OCI-LY7 (cell line): ENCODE results near the gene C20orf141. TPM values are rescaled to one million over a fixed set of nuclear protein-coding genes. Genes with fewer than 3 reads are reported as not detected.

ENCODE experiments used
- BruUV-seq: library from RNA; stranded (reverse); fragments of 400-500 nt; replicated peaks from 2 replicates; lab custom pipeline; 2021; lab: Mats Ljungman, UMichigan
- CTCF ChIA-PET: fragments of 300-600 bp; sonication (Branson Sonifier 250); formaldehyde crosslinking; loops from one replicate; lab custom pipeline; 2022; ENCODE audit warnings: antibody characterized with exemption; ENCODE audit not compliant: unreplicated experiment; lab: Charles Lee
- POLR2A ChIA-PET: fragments of 300-600 bp; sonication (Branson Sonifier 250); formaldehyde crosslinking; loops from one replicate; lab custom pipeline; 2022; ENCODE audit warnings: antibody characterized with exemption; lab: Charles Lee
- DNase-seq: peaks from one replicate; pipeline ENCODE4 v3.0.0-alpha.2; 2015; ENCODE audit warnings: low spot score
- H2AFZ ChIP-seq: fragments of 200-600 bp; sonication (generic), shearing (Covaris generic); 2 replicates; pipeline ENCODE4 v1.6.1; 2014; ENCODE audit warnings: mild to moderate bottlenecking, antibody characterized with exemption, low read length, moderate library complexity
- H3K27ac ChIP-seq: fragments of 200-600 bp; sonication (generic); 2 replicates; pipeline ENCODE4 v1.5.1; 2014; ENCODE audit warnings: mixed run types, low read depth, mild to moderate bottlenecking, moderate library complexity, low read length, inconsistent platforms; ENCODE audit not compliant: poor library complexity, severe bottlenecking
- H3K36me3 ChIP-seq: fragments of 200-600 bp; sonication (generic); 2 replicates; pipeline ENCODE4 v1.6.1; 2014; ENCODE audit warnings: mild to moderate bottlenecking, antibody characterized with exemption, low read length, moderate library complexity, mixed read lengths; ENCODE audit not compliant: insufficient read depth
- H3K4me1 ChIP-seq: fragments of 200-600 bp; sonication (generic); 2 replicates; pipeline ENCODE4 v1.5.1; 2014; ENCODE audit warnings: mild to moderate bottlenecking, low read length; ENCODE audit not compliant: insufficient read depth, poor library complexity, severe bottlenecking
- H3K4me2 ChIP-seq: fragments of 200-600 bp; sonication (generic); 2 replicates; pipeline ENCODE4 v1.6.1; 2014; ENCODE audit warnings: mild to moderate bottlenecking, low read length
- H3K4me3 ChIP-seq: fragments of 200-600 bp; sonication (generic); 2 replicates; pipeline ENCODE4 v1.5.1; 2014; ENCODE audit warnings: mild to moderate bottlenecking, low read depth, low read length; ENCODE audit not compliant: poor library complexity, severe bottlenecking
- H3K79me2 ChIP-seq: fragments of 200-600 bp; sonication (generic); 2 replicates; pipeline ENCODE4 v1.6.1; 2016; ENCODE audit warnings: low read depth, mild to moderate bottlenecking, low read length, moderate library complexity, mixed read lengths; ENCODE audit not compliant: insufficient read depth
- H3K9me2 ChIP-seq: fragments of 200-600 bp; sonication (generic); 2 replicates; pipeline ENCODE4 v1.6.1; 2016; ENCODE audit warnings: mild to moderate bottlenecking, low read length, mixed read lengths; ENCODE audit not compliant: insufficient read depth
- H3K9me3 ChIP-seq: fragments of 200-600 bp; sonication (generic); 2 replicates; pipeline ENCODE4 v1.6.1; 2014; ENCODE audit warnings: mild to moderate bottlenecking, mixed run types, low read length, mixed read lengths
- H4K20me1 ChIP-seq: fragments of 200-600 bp; sonication (generic); 2 replicates; pipeline ENCODE4 v1.6.1; 2014; ENCODE audit warnings: mild to moderate bottlenecking, antibody characterized with exemption, low read length, moderate library complexity, mixed read lengths; ENCODE audit not compliant: insufficient read depth
- EZH2phosphoT487 ChIP-seq: fragments of 200-600 bp; sonication (generic); IDR thresholded peaks from 2 replicates; pipeline ENCODE4 v1.6.1; 2018; ENCODE audit warnings: low read depth, borderline replicate concordance, mild to moderate bottlenecking, mixed run types, antibody characterized with exemption, low read length, moderate library complexity, mixed read lengths
- intact Hi-C: fragments of 100-400 bp; cut with micrococcal nuclease; formaldehyde crosslinking; loops from one replicate; pipeline ENCODE4 v1.10.0; 2022; ENCODE audit not compliant: unreplicated experiment
- total RNA-seq, 2 experiments: library from RNA; depleted of rRNA in 1 of 2; stranded (reverse); fragments of >200 nt in 1 of 2; shearing (Covaris generic) in 1 of 2; gene quantifications; 2 replicates each; pipeline ENCODE4 v1.2.3, GENCODE V29; 2014 to 2022
- TF ChIP-seq, protein P1 (sequence below): fragments of 200-600 bp; sonication (generic); conservative IDR thresholded peaks from 2 replicates; pipeline ENCODE4 v1.5.1; 2014; ENCODE audit warnings: mild to moderate bottlenecking, antibody characterized with exemption, low read length, moderate library complexity, mixed read lengths

Gene C20orf141
- total RNA-seq, 2 experiments from 2014 or later: not detected

DNA sequence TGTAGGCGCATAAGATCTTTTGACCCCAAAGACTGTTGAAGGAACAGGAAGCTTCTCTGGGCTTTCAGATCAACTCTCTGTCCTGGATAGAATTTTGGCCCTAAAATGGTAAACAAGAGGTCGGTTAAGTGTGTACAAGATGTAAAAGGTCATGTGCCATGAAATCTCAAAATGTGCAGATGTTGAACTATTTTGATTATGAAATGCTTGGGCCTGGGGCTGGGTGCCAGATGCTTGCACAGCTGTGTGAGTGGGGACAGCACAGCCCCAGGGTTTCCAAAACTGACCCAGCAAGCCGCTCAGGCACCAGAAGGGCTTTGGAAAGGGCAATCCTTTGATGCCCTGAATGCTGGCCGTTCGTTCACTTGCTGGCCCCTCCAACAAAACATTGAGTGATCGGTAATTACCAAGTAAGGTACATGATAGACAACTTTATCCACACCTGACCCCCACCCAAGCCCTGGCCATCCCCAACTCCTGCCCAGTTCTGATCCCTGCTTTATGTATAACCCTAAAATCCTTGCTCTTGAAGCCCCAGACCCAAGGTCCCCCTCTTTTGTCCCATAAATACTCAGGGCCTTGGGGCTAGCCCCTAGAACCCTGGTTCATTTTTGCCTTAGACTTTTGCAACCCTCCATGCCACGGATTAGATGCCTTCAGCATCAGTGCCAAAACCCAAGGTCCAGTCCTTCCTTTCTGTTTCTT lies 3.3 kb downstream of the C20orf141 start:
- CTCF ChIA-PET: no interaction called here
- POLR2A ChIA-PET: no interaction called here

DNA sequence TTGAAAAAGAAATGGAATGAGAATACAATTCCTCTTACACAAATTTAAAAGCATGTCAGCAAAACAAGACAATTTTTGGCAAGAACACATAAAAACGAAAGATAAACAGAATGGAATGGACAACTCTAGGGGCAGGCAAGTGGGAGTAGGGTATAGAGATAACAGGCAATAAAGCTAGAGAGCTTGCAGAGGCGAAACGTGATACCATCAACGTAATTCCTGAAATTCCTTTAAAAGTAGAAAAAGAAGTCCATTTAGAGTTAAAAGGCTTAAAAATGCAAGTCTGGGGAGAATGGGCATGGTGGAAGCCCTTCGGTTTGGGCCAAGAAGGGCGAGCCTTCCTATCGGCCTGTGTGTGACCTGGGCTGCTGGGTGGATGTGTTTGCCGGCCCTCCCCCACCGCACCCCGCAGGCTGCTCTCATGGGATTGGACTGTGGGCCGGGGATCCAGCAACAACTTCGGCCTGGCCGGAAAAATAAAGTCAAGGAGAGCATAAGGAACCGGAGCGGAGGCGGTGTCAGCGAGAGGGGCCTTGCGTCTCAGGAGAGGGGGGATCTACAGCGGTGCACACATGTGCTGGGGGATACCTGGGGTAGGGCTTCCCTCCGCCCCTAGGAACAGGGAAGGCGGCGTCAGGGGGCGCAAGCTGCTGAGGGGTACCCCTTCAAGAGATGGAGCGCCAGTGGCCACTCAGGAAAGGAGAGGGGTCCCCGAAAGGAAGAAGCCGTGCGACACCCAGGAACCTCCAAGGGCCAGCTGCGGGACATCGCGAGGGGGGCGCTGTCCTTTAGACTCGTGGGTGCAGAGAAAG lies 5.5 kb downstream of the C20orf141 start:
- Histone ChIP-seq H3K79me2 (no peaks in the 10 kb centered on the region), H3K9me3 (no peaks in the 10 kb centered on the region), H3K4me3 (no peak overlapping the region), H3K4me2 (no peak overlapping the region), H3K27ac (no peak overlapping the region), H3K9me2 (no peaks in the 10 kb centered on the region), H2AFZ (no peak overlapping the region), H3K4me1 (no peaks in the 10 kb centered on the region), H4K20me1 (no peaks in the 10 kb centered on the region), H3K36me3 (no peaks in the 10 kb centered on the region)
- TF ChIP-seq EZH2phosphoT487: no peak
- TF ChIP-seq, protein P1, sequence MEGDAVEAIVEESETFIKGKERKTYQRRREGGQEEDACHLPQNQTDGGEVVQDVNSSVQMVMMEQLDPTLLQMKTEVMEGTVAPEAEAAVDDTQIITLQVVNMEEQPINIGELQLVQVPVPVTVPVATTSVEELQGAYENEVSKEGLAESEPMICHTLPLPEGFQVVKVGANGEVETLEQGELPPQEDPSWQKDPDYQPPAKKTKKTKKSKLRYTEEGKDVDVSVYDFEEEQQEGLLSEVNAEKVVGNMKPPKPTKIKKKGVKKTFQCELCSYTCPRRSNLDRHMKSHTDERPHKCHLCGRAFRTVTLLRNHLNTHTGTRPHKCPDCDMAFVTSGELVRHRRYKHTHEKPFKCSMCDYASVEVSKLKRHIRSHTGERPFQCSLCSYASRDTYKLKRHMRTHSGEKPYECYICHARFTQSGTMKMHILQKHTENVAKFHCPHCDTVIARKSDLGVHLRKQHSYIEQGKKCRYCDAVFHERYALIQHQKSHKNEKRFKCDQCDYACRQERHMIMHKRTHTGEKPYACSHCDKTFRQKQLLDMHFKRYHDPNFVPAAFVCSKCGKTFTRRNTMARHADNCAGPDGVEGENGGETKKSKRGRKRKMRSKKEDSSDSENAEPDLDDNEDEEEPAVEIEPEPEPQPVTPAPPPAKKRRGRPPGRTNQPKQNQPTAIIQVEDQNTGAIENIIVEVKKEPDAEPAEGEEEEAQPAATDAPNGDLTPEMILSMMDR: no peak
- DNase-seq: no peak
- ChIA-PET CTCF (no interaction called here), POLR2A (no interaction called here)
- intact Hi-C loops: no loop called here
- BruUV-seq: no TSS peak

More for the DNA sequence above, 3.3 kb downstream of the C20orf141 start:
- H3K9me2 ChIP-seq: no peaks in the 10 kb centered on the region
- no peaks in the 10 kb centered on the region for H3K9me3 ChIP-seq
- H3K4me1 ChIP-seq: no peaks in the 10 kb centered on the region
- no peak overlapping the region for H3K27ac ChIP-seq
- no peak for DNase-seq
- BruUV-seq: no TSS peak
- no peak overlapping the region for H3K4me2 ChIP-seq
- H3K36me3 ChIP-seq: no peaks in the 10 kb centered on the region
- TF ChIP-seq, protein P1: no peak
- TF ChIP-seq EZH2phosphoT487: no peak
- H2AFZ ChIP-seq: no peak overlapping the region
- H4K20me1 ChIP-seq: no peaks in the 10 kb centered on the region
- no peaks in the 10 kb centered on the region for H3K79me2 ChIP-seq
- no peak overlapping the region for H3K4me3 ChIP-seq
- intact Hi-C loops: no loop called here
